ENCODE results near the gene GAK.
A peak's percentile ranks its signal among the peaks of the same experiment; 100 is the strongest.
"Not testable (repeated sequence)": the region's sequence is repeated elsewhere in the genome, so short reads cannot be mapped to it uniquely, and the experiment has no call there.

Gene GAK

DNA sequence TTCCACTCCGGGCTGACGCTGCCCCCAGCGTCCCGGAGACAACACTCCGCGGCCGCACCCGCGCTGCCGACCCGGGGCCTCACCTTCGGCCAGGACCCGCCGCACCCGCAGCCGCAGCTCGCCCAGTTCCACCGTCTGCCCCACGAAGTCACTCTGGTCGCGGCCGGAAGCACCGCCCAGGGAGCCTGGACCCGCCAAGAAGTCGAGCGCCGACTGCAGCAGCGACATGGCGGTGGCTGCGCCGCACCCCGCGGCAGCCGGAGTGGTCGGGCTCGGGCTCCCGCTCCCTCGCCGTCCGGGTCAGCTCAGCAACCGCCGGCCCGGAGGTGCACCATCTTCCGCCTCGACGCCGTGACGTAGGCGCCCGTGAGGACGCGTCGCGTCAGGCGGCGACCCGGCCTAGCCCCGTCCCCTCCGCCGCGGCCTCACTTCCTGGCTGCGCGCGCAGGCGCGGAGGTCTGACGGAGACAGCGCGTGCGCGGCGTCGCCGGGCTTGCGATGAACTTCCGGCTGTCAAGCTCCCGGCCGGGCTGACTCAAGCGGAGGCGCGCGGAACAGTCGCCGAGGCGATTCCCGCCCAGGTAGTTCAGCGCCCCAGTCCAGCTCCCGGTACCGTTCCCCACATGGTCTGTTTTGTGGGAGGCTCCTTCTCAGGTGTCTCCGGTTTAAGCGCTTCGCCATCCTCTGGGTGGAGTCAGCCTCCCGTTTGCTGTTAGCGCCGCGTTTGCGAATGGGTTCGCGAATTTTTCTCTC, at the start of gene GAK, which contains the start of gene TMEM175:
Gene GAK (minus strand): TSS at position 357 of the 753 bp plus-strand sequence. CDS start 129 bp downstream, at position 228.
Gene TMEM175 (plus strand): TSS at position 501 of the 753 bp plus-strand sequence. CDS start 15,280 bp downstream, outside the sequence.
- peak; percentile 93 for DNase-seq

- no peak for DNase-seq
Measured at GRCh38 chr4:978957-979701, 47.0 kb upstream of the GAK start.

GRCh38 chr4:976016-976415, 43.9 kb upstream of the GAK start:
- not testable (repeated sequence) for DNase-seq

DNA sequence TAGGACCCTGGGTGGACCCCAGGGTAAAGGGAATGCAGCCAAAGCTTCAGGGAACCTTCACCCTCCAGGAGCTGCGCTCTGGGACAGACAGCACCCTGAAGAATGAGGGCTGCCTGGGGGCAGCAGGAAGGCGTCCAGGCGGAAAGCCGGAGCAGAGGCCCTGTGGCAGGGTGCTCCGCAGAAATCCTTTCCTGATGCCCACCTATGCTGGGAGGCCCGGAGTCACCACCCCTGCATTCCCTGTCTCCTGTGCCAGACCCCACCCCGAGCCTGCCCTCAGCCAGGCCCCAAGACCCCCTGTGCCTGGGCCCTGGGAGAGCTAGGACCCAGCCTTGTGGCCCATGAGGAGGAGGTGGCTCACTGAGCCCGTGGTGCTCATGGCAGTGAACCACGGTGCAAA, 42.6 kb upstream of the GAK start:
- DNase-seq = no peak

DNA sequence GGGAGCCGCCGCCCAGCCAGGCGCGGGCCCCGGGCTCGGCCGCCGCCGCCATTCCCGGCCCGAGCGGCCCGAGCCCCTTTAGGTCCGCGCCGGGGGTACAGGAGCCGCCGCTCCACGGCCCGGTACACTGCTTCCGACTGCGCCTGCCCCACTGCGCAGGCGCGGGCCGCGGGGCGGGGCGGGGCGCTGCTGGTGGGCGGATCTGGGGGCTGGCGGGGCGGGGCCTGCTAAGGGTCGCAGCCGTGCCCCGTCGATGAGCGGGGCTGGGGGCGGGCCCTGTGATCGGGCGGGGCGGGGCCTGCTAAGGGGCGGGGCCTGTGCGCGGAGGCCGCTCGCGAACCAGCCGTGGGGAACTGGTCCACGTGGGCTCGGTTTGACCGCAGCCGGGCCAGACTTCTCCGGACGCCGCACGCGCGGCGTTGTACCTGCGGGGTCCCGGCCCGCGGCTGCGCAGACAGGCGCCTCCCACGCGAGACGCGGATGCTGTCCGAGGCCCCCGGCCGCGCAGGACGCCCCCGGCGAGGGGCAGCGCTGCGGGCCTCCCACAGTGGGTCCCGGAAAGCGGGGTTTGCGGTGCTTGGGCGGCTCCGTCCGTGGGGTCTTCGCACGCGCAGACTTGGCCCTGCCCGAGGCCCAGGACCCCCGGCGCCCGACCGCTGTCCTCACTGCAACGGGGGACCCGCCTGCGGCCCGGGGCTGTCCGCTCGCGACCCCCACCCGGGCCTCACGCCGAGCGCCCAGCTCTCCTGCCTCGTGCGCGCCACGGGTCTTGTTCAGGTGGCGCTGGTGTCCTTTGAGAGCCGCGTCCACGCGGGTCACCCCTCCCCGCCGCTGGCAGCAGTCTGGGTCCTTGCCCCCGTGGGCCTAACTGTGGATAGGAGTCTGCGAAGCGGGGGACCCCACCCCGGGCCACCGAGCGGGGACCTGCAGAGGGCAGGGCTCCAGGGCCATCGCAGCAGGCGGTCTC, 41.6 kb upstream of the GAK start, which contains the start of gene DGKQ:
Gene DGKQ (minus strand): TSS at position 139 of the 967 bp plus-strand sequence. CDS start 87 bp downstream, at position 52.
- peak; percentile 53 for DNase-seq

DNA sequence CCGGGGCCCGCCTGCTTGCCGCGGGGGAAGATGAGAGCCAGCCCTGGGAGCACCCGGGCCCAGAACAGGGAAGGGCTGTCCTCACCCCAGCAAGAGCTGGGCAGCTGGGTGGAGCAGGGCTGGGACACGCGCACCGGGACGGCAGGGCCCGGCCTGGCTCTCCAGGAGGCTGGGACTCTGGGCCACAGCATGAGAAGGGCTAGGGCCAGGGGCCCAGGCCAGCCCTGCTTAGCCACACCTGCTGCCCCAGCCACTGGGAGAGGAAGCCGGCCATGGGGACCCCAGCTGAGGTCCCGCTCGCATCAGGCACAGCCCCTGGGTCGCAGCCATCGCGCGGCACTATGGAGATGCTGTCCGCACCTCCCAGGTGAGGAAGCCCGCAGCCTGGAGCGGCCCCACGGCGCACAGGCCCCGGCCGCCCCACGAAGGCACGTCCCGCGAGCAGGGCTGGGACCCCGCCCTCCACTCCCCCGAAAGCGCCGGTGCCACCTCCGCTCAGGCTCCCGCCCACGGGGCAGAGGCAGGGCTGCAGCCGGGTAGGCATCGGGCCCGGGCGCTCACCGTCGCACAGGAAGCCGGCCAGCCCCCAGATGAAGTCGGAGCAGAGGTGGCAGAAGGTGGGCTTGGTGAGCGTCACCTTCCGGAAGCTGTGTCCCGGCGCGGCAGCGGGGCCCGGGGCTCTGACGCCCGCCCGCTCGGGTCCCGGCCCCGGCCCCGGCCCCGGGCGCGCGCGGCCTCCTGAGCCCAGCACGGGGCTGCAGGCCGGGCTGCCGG, 40.7 kb upstream of the GAK start:
- DNase-seq = no peak

- DNase-seq = no peak
Measured at GRCh38 chr4:971666-972500, 39.8 kb upstream of the GAK start.

DNA sequence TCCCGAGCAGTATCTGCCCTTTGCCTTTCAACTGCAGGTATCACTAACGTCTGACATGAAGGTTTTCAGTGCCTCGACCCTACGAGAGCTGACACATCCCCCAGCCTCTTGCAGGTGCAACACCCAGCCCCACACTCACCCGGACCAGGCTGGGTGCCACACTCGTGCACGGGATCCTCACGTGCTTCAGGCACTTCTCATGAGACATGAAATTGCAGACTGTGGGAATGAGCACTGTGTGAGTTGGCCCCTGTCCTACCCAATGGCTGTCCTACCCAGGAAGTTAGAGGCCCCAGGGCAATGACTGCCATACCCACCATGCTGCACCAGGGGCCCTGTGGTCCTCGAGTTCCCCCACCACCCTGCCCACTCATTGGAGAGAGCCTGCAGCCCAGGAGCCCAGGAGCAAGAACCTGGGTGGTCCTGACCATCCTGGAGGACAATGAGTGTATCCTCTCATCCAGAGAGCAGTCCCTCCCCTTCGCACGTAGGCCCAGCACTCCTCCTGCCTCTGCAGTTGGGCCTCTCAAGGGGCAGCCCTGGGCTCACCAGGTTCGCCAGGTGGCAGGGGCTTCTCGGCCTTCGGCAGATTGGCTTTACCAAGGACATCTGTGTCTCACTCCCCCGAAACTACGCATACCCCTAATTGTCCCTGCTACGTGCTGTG, 38.9 kb upstream of the GAK start:
- no peak for DNase-seq

DNA sequence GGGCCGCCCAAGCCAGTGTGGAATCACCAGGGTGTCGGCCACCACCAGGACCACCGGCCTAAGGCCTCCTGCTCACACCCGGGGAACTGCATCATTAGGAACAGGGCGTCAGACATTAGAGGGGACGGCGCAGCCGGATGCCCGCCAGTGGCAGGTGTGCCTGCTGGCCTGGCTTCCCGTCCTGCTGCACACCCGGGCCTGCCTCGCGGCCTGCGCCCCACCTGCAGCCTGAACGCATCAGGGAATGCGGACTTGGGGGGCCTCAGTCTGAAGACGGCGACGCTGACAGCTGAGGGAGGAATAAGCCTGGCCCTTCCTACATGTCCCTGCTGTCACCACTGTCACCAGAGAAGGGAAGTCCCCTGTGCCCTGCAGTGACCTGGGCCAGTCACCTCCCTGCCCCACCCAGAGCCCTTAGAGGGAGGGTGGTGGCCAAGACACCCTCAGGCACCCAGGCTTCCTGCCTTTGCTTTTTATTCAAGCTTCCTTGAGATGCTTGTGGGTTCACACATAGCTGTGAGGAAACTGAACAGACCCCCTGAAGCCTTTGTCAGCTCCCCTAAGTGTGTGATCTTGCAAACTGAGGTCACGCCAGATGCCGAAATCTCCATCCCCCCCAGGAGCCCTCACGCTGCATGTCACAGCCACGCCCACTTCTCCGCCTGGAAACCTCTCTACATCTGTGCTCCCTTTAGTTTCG, 38.1 kb upstream of the GAK start:
- DNase-seq = no peak

DNA sequence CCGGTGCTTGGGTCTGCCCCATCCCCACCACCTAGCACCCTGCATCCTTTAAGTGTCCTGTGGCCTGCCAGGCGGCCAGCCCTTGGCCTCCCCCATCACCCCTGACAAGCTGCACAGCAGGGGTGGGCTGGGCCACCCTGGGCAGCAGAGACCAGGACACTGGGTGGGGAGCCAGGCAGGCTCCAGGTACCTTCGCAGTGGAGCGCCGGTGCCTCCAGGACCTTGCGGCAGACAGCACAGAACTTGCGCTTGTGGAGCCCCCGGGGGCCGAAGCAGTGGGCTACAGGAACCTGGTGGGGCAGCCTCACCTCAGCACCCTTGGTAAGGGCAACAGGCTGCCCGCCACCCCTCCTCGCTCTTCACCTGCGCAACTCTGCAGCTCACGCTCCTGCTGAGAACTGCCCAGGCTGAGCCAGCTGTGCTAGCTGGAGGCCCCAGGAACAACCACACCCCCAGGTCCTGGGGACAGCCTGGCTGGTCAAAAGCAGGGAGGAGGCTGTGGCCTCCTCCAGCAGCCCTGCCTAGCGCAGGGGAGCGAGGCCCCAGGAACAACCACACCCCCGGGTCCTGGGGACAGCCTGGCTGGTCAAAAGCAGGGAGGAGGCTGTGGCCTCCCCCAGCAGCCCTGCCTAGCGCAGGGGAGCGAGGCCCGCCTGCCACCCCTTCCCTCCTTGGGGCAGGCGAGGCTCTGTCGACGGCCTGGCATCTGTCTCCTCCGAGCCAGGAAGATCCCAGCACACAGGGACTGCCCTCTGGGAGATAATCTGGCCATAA, 36.7 kb upstream of the GAK start:
- peak; percentile 52 for DNase-seq

GRCh38 chr4:968221-968620, 36.1 kb upstream of the GAK start:
- peak; percentile 53 for DNase-seq

DNA sequence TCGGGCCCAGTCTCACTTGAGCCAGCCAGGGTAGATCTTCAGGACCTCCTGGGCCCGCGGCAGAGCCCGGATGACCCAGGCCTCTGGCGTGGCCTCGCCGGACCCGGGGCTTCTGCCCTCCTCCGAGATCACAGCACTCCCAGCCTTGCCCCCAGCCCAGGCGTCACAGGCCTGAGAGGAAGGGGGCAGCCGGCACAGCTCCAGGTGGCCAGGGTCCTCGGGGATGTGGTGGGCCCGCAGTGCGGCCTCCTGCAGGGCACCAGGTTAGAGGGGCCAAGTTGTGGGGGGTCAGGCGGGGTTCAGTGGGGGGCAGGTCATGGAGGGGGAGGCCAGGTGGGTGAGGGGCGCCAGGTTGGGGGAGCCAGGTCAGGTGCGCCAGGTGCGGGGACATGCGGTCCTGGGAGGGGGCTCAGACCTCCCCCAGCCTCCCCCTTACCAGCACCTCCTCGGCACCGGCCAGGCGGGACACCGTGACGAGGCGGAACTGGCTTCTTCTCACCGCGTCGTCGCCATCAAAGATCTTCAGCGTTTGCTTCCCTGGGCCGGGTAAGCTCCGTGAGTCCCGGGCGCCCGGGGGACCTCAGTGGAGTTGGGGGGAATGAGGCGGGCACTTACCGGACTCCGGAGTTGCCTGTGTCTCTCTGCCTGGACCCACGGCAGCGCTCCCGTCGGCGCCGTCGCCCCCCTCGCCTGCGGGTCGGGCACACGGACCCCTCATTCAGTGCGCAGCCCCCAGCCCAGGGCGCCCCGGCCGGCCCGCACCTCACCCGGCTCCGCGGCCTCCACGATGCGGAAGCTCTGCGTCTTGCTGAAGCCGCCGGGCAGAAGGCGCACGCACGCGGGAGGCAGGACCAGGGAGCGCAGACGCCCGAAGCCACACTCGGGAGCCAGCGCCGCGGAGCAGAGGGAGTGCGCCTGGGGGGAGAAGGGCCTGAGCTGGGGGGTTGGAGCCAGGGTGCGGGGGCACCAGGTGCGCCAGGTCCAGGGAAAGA, 35.3 kb upstream of the GAK start:
- peak; percentile 35 for DNase-seq

GRCh38 chr4:966266-967112, 34.4 kb upstream of the GAK start:
- DNase-seq = peak; percentile 18

DNA sequence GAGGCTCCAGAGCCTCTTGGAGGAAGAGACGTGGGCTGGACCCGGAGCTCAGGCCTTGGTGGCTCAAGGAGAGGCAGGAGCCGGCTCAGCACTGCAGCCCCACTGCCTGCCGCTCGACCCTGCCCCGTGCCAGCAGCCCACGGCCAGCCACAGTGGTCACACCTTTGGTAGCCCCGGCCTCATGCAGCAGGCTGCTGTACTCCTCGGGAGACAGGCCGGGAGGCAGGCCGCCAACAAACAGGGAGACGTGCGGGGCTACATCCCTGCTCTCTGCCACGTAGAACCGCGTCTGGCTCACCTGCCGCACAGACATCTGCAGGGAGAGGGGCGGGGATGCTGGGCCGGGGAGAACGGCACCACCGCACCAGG, 33.6 kb upstream of the GAK start:
- no peak for DNase-seq

DNA sequence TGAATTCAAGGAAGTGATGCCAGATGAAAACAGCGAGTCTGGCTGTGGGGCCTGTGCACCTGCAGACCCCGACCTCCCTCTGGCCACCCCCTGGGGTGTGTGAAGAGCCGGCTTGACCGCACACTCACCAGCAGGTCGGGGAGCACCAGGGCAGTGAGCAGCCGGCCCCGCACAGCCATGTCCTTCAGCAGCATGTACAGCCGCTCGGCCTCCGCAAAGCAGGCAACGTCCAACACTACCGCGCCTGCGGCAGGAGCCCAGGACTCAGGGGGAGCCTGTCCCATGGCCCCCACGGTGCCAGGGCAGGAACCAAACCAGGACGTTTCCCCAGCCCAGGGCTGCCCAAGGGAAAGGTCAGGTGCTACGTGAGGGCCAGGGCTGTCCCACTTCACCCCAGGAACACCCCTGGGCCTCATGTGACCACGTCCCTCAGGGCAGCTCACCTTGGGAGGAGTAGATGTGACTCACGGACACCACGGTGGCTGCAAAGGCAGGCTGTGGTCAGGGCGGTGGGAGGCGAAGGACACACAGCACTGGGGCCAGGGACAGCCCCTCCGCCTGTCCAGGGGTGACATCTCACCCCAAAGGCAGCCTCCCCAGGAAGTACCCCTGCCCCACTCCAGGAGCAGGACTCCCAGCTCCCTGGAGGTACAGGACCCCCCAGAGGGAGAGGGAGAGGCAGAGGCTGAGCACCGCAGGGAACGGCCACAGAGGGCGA, 33.1 kb upstream of the GAK start:
- DNase-seq = no peak

All from NCI-H69 (cell line).